Psoas muscle (tissue), 8 donors: Measurements from ENCODE around the gene LRRC28. TPM values are rescaled to one million over a fixed set of nuclear protein-coding genes. Genes with fewer than 3 reads are reported as not detected.
A peak's percentile ranks its signal among the peaks of the same experiment; 100 is the strongest.

Source experiments
- ATAC-seq, 4 donors: fragments of 200-7000 bp; cut with Tn5 transposase; one replicate each; pipeline ENCODE4 v1.9.1; 2020; ENCODE audit warnings: moderate library complexity in 3 of 4, mild to moderate bottlenecking in 2 of 4
- DNase-seq, 2 donors: peaks; one replicate each; pipeline ENCODE4 v3.0.0-alpha.2; 2020
- H3K27ac ChIP-seq: fragments of 200-600 bp; one replicate; pipeline ENCODE4 v1.8.0; 2022
- H3K27me3 ChIP-seq, 3 donors: fragments of 200-600 bp in 1 of 3; one replicate each; pipeline versions ENCODE4 v1.6.1 to v1.8.0; 2013 to 2022; ENCODE audit warnings: low read length in 2 of 3, mild to moderate bottlenecking in 2 of 3, moderate library complexity in 1 of 3; ENCODE audit not compliant: insufficient read depth in 3 of 3
- H3K36me3 ChIP-seq, 2 donors: fragments of 200-600 bp in 1 of 2; one replicate each; pipeline versions ENCODE4 v1.6.1 to v1.8.0; 2013 to 2022; ENCODE audit warnings: low read depth in 1 of 2, mild to moderate bottlenecking in 1 of 2, moderate library complexity in 1 of 2; ENCODE audit not compliant: insufficient read depth in 1 of 2
- H3K4me1 ChIP-seq: fragments of 200-600 bp; one replicate; pipeline ENCODE4 v1.8.0; 2022
- H3K4me3 ChIP-seq: fragments of 200-600 bp; one replicate; pipeline ENCODE4 v1.8.0; 2022; ENCODE audit warnings: mild to moderate bottlenecking
- H3K9me3 ChIP-seq: fragments of 200-600 bp; one replicate; pipeline ENCODE4 v1.8.0; 2022
- CTCF ChIP-seq: fragments of 200-600 bp; IDR thresholded peaks from one replicate; pipeline ENCODE4 v1.8.0; 2022; ENCODE audit warnings: antibody characterized with exemption
- WGBS, 3 donors: extraction: QIAGEN DNeasy Blood & Tissue Kit; methylation state at CpG; one replicate each; pipeline versions ENCODE4 v1.1.6 to v1.1.7; 2013; 5-methylcytosine and 5-hydroxymethylcytosine counted together
- intact Hi-C, 2 donors: fragments of 100-400 bp; cut with DNase I; formaldehyde crosslinking; loops; one replicate each; pipeline versions ENCODE4 v1.11.0 to v1.14.2; 2022
- polyA plus RNA-seq, 3 donors: library from polyadenylated mRNA; stranded (reverse); fragments of 200-250 nt; gene quantifications; one replicate each; pipeline ENCODE4 v1.2.3, GENCODE V29; 2013
- total RNA-seq, 4 donors: library from RNA; stranded (reverse); fragmentation: NEBNext Ultra II Directional in 2 of 4; extraction: Animal tissue kit (Norgen Biotek cat#: 25700) in 2 of 4; gene quantifications; one replicate each; pipeline versions ENCODE4 v1.2.1 to v1.2.4, GENCODE V29; 2021 to 2023
- donor health status: healthy with polysubstance abuse.
- donor health status: DM: no; HTN: no; CAD: no; lungs with moderate emphysema.
- donor health status: Bipolar disorder and iron deficiency.
- donor health status: healthy.
- donor health status: DM: yes; HTN: yes; CAD: no.
- donor health status: DM: no; HTN: no; CAD: no.
- donor health status: DM: no; HTN: no; CAD: no.
- donor health status: DM: yes; HTN: yes; CAD: no.

The LRRC28 gene
- total and polyA plus RNA-seq, 7 donors = 8.4 to 31.2 (median 21.0) TPM

- DNase-seq (no peak), ATAC-seq (peak in 1 of 4 donors; percentile 36)
- H3K4me1 ChIP-seq = peaks cover 10% of the 10 kb centered on the region
- no peaks in the 10 kb centered on the region for H3K27me3 ChIP-seq
- WGBS, 3 donors = 58 to 70% (median 59%) methylated on average over 13 of the region's 13 CpGs
- TF ChIP-seq CTCF = no peak
- no peaks in the 10 kb centered on the region for H3K9me3 ChIP-seq
- no peak overlapping the region for H3K4me3 ChIP-seq
- intact Hi-C loops = no loop called here
- peak overlapping the region; percentile 18 for H3K27ac ChIP-seq
- no peaks in the 10 kb centered on the region for H3K36me3 ChIP-seq
Measured at GRCh38 chr15:99402014-99402729, 150.9 kb downstream of the LRRC28 start.

GRCh38 chr15:99403597-99403996 is 152.3 kb downstream of the LRRC28 start:
- intact Hi-C loops = no loop called here
- DNase-seq (no peak), ATAC-seq (no peak)
- H3K4me3 ChIP-seq = no peak overlapping the region
- H3K9me3 ChIP-seq = no peaks in the 10 kb centered on the region
- peaks cover 15% of the 10 kb centered on the region for H3K4me1 ChIP-seq
- H3K36me3 ChIP-seq = no peaks in the 10 kb centered on the region
- 86 to 93% (median 91%) methylated on average over 11 of the region's 11 CpGs for WGBS, 3 donors
- no peak for TF ChIP-seq CTCF
- H3K27ac ChIP-seq = no peak overlapping the region
- H3K27me3 ChIP-seq = no peaks in the 10 kb centered on the region

GRCh38 chr15:99404454-99404853 is 153.2 kb downstream of the LRRC28 start:
- no peaks in the 10 kb centered on the region for H3K36me3 ChIP-seq
- intact Hi-C loops = no loop called here
- WGBS, 3 donors = 83 to 89% (median 87%) methylated on average over 16 of the region's 16 CpGs
- H3K4me3 ChIP-seq = no peak overlapping the region
- no peaks in the 10 kb centered on the region for H3K9me3 ChIP-seq
- no peak for TF ChIP-seq CTCF
- H3K27ac ChIP-seq = no peak overlapping the region
- H3K4me1 ChIP-seq = peaks cover 24% of the 10 kb centered on the region
- DNase-seq (no peak), ATAC-seq (no peak)
- H3K27me3 ChIP-seq = no peaks in the 10 kb centered on the region

GRCh38 chr15:99406120-99406519 is 154.8 kb downstream of the LRRC28 start:
- TF ChIP-seq CTCF = no peak
- Histone ChIP-seq H3K4me1 (peaks cover 26% of the 10 kb centered on the region), H3K36me3 (no peaks in the 10 kb centered on the region), H3K9me3 (no peaks in the 10 kb centered on the region), H3K4me3 (no peak overlapping the region), H3K27me3 (no peaks in the 10 kb centered on the region), H3K27ac (no peak overlapping the region)
- ATAC-seq (no peak), DNase-seq (no peak)
- WGBS, 3 donors = 93 to 96% (median 94%) methylated on average over 12 of the region's 12 CpGs
- intact Hi-C loops = loop anchor here (5.0 kb wide), 2 partner anchors 81 to 301 kb away; no protein-coding TSS in a partner anchor
